Measurements from ENCODE around the gene ZNF280C.

ZNF280C gene

DNA sequence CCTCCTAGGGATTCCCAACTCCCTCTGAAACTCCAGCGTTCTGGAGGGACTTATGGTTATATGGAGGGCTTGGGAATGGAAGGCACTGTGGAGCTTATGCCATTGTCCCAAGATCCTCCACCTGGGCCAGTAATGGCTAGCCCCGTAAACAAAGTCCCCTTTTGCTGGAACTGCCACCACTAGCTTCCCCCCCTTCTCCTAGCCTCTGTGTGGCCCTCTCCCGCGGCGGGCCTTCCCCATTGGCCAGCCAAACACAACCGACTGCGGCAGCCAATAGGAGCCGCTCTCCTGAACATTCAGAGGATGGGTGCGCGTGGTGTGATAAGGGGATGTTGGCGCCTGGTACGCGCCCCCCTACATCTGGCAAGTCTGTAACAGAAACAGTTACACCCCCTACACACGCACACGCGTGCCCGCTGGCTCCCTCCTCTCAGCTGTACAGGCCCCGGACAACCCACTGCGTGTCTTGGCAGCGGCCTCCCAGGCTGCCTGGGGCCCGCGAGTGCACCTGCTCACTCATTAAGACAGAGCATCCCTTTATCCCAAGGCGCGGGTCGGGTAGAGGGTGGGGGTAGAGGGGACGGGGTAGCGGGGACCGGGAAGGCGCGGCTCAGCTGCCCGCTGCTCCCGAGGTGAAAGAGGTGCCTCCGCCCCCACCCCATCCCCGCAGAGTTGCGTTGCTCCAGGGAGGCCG lies 97.8 kb downstream of the ZNF280C start:
- H3K4me1 ChIP-seq (ENCODE audit: low read depth, poor library complexity, severe bottlenecking), result peaks cover 60% of the 10 kb centered on the region

GRCh38 chrX:130167040-130167439 lies 101.7 kb downstream of the ZNF280C start:
- peaks cover 34% of the 10 kb centered on the region for H3K79me2 ChIP-seq (ENCODE audit: insufficient read depth, low read depth)
- H4K20me1 ChIP-seq (ENCODE audit: insufficient read depth), result no peaks in the 10 kb centered on the region
- H2AFZ ChIP-seq (ENCODE audit: low read depth), result peak overlapping the region; percentile 61; the same call in 1 of the 2 replicates
- no peak overlapping the region for H3K4me3 ChIP-seq (IDR thresholded peaks at IDR 0.05; ENCODE audit: insufficient read depth, low read depth, low read length)
- peaks cover 45% of the 10 kb centered on the region for H3K4me1 ChIP-seq (ENCODE audit: low read depth, poor library complexity, severe bottlenecking)
- H3K4me2 ChIP-seq, result peak overlapping the region; percentile 78
- H3K27ac ChIP-seq, result peak overlapping the region; percentile 90; the same call in 1 of the 2 replicates
- H3K36me3 ChIP-seq (ENCODE audit: insufficient read depth), result no peaks in the 10 kb centered on the region
- no peaks in the 10 kb centered on the region for H3K27me3 ChIP-seq (ENCODE audit: insufficient read depth, low read depth)
- peak overlapping the region; percentile 77; the same call in 1 of the 2 replicates for H3K9ac ChIP-seq
- TF ChIP-seq CTCF (conservative IDR thresholded peaks at IDR 0.05; ENCODE audit: low read depth, low read length), result no peak

More for the DNA sequence above, 97.8 kb downstream of the ZNF280C start:
- H3K27ac ChIP-seq, result no peak overlapping the region
- no peak for TF ChIP-seq CTCF (conservative IDR thresholded peaks at IDR 0.05; ENCODE audit: low read depth, low read length)
- H3K4me3 ChIP-seq (IDR thresholded peaks at IDR 0.05; ENCODE audit: insufficient read depth, low read depth, low read length), result no peak overlapping the region
- H3K4me2 ChIP-seq, result no peak overlapping the region
- H3K27me3 ChIP-seq (ENCODE audit: insufficient read depth, low read depth), result no peaks in the 10 kb centered on the region
- H3K79me2 ChIP-seq (ENCODE audit: insufficient read depth, low read depth), result no peaks in the 10 kb centered on the region
- H4K20me1 ChIP-seq (ENCODE audit: insufficient read depth), result no peaks in the 10 kb centered on the region
- H3K9ac ChIP-seq, result no peak overlapping the region
- H3K36me3 ChIP-seq (ENCODE audit: insufficient read depth), result no peaks in the 10 kb centered on the region
- H2AFZ ChIP-seq (ENCODE audit: low read depth), result no peak overlapping the region

- peak overlapping the region; percentile 61 for H2AFZ ChIP-seq (ENCODE audit: low read depth)
- no peaks in the 10 kb centered on the region for H3K36me3 ChIP-seq (ENCODE audit: insufficient read depth)
- H3K9ac ChIP-seq, result peak overlapping the region; percentile 77
- H3K4me1 ChIP-seq (ENCODE audit: low read depth, poor library complexity, severe bottlenecking), result peaks cover 42% of the 10 kb centered on the region
- TF ChIP-seq CTCF (conservative IDR thresholded peaks at IDR 0.05; ENCODE audit: low read depth, low read length), result no peak
- peak overlapping the region; percentile 78 for H3K4me2 ChIP-seq
- H3K79me2 ChIP-seq (ENCODE audit: insufficient read depth, low read depth), result peaks cover 39% of the 10 kb centered on the region
- H3K27me3 ChIP-seq (ENCODE audit: insufficient read depth, low read depth), result no peaks in the 10 kb centered on the region
- peak overlapping the region; percentile 90 for H3K27ac ChIP-seq
- no peaks in the 10 kb centered on the region for H4K20me1 ChIP-seq (ENCODE audit: insufficient read depth)
- peak overlapping the region; percentile 35 for H3K4me3 ChIP-seq (IDR thresholded peaks at IDR 0.05; ENCODE audit: insufficient read depth, low read depth, low read length)
Measured at GRCh38 chrX:130166503-130166777, 102.3 kb downstream of the ZNF280C start.

GRCh38 chrX:130165703-130166502 lies 102.8 kb downstream of the ZNF280C start, which contains the start of gene AIFM1:
Gene AIFM1 (minus strand): TSS chrX:130165841. CDS start chrX:130165656, 185 bp downstream.
- Histone ChIP-seq H3K4me2 (peak within 1 kb of the TSS; percentile 96), H3K4me3 (IDR thresholded peaks at IDR 0.05; ENCODE audit: insufficient read depth, low read depth, low read length) (peak within 1 kb of the TSS; percentile 35), H3K36me3 (ENCODE audit: insufficient read depth) (no peaks in the 10 kb centered on the region), H3K9ac (peak within 1 kb of the TSS; percentile 77), H3K27me3 (ENCODE audit: insufficient read depth, low read depth) (no peaks in the 10 kb centered on the region), H3K79me2 (ENCODE audit: insufficient read depth, low read depth) (peaks cover 43% of the 10 kb centered on the region), H3K27ac (peak within 1 kb of the TSS; percentile 90), H4K20me1 (ENCODE audit: insufficient read depth) (no peaks in the 10 kb centered on the region), H2AFZ (ENCODE audit: low read depth) (peak within 1 kb of the TSS; percentile 61), H3K4me1 (ENCODE audit: low read depth, poor library complexity, severe bottlenecking) (peaks cover 42% of the 10 kb centered on the region)
- TF ChIP-seq CTCF (conservative IDR thresholded peaks at IDR 0.05; ENCODE audit: low read depth, low read length), result no peak

All from KMS-11 (cell line).